Body of pancreas (tissue), 4 donors: ENCODE data around the gene NUDT3.

Experiments
- CTCF ChIP-seq, 7 experiments: fragments of 450-650 bp in 4 of 7; fragments of 200-600 bp in 3 of 7; sonication (generic) in 3 of 7; IDR thresholded peaks; one replicate each; pipeline ENCODE4 v1.5.1; 2016 to 2019; ENCODE audit warnings: antibody characterized with exemption in 7 of 7
- POLR2A ChIP-seq, 3 donors: fragments of 450-650 bp; IDR thresholded peaks; one replicate each; pipeline ENCODE4 v1.6.1; 2016; ENCODE audit warnings: antibody characterized with exemption in 3 of 3, mild to moderate bottlenecking in 2 of 3

- TF ChIP-seq CTCF (IDR thresholded peaks at IDR 0.05), result no peak
- no peak for TF ChIP-seq POLR2A (IDR thresholded peaks at IDR 0.05)
Measured at GRCh38 chr6:34388421-34388820, 4.0 kb downstream of the NUDT3 start.
